NCI-H128 (cell line): Measurements from ENCODE around the gene IL22RA1.

Source experiments
- DNase-seq: peaks from one replicate; lab custom pipeline; 2025; ENCODE audit not compliant: unreplicated experiment; lab: John Stamatoyannopoulos, UW

The IL22RA1 gene, protein sequence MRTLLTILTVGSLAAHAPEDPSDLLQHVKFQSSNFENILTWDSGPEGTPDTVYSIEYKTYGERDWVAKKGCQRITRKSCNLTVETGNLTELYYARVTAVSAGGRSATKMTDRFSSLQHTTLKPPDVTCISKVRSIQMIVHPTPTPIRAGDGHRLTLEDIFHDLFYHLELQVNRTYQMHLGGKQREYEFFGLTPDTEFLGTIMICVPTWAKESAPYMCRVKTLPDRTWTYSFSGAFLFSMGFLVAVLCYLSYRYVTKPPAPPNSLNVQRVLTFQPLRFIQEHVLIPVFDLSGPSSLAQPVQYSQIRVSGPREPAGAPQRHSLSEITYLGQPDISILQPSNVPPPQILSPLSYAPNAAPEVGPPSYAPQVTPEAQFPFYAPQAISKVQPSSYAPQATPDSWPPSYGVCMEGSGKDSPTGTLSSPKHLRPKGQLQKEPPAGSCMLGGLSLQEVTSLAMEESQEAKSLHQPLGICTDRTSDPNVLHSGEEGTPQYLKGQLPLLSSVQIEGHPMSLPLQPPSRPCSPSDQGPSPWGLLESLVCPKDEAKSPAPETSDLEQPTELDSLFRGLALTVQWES

DNA sequence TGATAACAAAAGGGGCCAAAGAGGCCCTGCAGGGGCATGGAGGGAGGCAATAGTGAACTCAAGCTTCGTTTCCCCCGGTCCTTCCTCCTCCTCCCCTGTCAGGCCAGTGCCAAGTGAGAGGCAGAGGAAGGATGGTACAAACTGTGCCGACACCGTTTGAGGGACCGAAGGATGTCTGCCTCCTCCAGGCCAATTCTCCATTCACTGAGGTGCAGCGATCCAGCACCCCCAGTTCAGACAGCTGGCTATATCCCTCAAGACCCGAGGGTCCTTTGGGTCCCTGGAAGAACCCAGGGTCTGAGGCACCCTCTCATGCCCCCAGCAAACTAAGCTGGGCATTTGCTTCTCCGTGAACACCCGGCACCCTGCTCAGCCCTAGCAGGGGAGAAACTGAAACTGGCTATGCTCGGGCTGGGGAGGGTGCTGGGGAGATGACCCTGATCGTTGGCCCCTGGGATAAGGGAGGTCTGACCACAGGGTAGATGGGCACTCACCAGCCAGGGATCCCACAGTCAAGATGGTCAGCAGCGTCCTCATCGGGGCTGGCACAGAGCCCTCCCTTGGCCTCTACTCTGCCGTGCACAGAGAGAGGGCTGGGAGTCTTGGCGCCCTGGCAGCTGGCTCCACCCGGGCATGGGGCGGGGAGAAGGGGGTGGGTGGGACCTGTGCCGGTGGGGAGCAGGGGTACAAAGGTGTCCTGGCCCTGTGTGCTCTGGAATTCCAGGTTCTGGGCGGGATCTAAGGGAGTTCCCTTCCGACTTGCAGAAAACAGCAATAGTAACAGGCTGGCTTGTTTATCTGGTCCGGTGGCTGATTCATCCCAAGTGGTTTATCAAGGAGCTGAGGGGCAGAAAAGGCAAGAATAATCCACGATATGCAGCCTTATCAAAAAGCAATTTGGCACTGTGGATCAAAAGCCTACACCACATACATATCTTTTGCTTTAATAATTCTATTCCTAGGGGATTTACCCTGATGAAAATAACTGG is at the start of gene IL22RA1:
Gene IL22RA1, minus strand, starts transcription at position 595 of the 989 bp plus-strand sequence. Its CDS starts 58 bp downstream, at position 537.
- DNase-seq: no peak

DNA sequence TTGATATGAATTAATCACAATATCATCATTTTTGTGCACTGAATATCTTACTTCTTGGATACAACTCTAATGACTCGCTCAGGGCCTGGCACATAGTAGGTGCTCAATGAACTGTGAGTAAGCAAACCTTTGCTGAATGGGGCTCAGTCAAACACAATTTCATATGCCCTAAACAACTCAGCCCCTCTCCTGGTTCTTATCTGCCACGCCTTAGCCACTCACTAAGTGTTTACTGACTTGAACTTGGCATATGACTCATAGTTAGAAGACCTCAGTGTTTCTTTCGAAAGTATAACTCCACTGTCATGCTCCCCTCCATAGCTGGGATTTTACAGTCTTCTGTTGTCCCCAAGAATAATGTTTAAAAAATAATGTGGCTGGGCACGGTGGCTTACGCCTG is 48.9 kb upstream of the IL22RA1 start:
- no peak for DNase-seq

GRCh38 chr1:24190983-24191461 is 48.1 kb upstream of the IL22RA1 start:
- no peak for DNase-seq

DNA sequence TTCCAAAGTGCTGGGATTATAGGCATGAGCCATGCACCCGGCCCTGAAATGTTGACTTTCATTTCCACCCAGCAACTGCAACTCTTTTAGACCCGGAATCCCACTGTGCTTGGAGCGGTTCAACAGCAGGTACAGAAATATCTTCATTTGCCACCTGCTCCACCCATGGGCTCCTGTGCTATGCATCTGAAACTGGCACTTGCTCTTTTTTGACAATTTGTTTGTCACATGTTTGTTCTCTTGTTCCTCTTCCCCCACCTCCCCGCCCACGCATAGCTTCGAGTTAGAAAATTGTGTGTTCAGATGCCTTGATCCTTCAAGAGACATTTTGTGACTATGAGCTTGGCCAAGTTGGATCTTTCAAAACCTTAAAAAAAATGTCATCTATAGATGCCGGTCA is 46.6 kb upstream of the IL22RA1 start:
- DNase-seq: no peak

DNA sequence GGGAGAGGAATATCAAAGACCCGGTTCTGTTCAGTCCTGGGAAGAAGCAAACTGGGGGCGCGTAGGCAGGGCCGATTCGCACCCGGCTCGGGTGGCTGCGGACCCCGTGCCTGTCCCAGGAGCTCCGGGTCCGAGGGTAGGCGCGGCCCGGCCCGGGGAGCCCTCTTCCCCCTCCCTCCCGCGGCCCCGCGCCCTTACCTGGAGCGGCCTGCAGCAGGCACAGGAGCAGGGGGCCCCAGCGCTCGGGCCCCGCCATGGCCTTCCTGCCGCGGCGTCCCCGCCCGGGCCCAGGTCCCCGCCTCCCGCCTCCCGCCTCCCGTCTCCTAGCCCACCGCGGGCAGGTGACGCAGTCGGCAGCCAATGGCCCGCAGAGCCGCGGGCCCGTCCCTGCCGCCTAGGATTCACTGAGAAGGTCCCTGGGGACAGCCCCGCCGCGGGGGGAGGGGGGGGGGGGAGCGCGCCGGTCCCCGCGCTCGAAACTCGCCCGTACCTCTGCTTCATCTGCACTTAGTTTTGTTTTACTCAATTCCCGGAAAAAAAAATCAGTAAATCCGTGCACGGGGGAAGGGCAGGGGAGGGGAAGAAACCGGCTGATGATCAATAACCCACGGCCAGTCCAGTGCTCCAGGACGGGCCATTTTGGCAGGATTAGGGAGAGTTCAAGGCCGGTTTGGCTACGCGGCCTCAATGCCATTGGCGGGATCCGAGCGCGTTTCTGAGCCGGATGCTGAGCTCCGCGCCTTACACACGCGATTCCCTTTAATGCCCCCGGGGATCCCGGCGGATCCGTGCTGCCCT is 44.3 kb upstream of the IL22RA1 start, which contains the start of gene IFNLR1:
Gene IFNLR1, minus strand, starts transcription at position 297 of the 798 bp plus-strand sequence. Its CDS starts 41 bp downstream, at position 256.
- DNase-seq: peak; percentile 80

DNA sequence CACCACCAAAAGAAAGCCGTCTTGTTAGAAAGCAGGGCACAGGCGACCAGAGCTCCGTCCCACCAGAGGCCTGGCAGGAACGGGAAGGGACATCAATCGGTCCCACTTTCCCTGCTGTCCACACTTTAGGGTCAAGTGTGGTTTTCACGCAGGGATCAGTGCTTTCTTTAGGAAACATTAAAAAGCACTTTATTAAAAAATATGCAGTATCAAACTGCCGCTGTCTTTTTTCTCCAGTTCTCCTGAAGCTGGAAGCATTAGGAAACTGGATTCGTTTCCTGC is 43.7 kb upstream of the IL22RA1 start:
- no peak for DNase-seq

DNA sequence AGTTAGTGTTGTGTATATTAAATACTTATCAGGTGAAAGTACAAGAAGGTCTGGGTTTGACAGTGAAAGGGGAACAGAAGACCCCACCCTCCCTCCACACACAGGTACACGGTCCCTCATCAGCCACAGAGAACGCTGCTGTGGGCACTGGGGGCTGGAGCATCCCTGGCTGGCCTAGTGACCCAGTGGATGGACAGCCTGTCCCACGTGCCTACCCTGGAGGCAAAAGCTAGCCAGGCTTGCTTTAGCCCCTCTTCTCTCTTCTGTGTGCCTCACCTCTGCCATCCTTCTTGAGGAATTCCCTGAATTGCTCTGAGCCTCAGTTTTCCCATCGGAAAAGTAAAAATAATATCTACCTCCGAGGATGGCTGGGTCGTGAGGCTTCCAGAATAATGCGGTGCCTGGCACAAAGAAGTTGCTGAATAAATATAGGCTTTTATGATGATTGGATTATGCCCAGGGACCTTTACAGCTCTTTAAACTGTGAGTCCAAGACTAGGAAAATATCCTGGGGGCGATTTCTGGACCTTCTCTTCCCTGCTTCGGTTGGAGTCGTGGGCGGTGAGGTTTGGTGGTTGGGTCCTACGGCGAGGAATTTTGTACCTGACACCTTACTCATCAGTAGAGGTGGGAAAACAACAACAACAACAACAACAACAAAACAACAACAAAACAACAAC is 43.2 kb upstream of the IL22RA1 start:
- DNase-seq: no peak

GRCh38 chr1:24185076-24185475 is 42.1 kb upstream of the IL22RA1 start:
- DNase-seq: no peak

DNA sequence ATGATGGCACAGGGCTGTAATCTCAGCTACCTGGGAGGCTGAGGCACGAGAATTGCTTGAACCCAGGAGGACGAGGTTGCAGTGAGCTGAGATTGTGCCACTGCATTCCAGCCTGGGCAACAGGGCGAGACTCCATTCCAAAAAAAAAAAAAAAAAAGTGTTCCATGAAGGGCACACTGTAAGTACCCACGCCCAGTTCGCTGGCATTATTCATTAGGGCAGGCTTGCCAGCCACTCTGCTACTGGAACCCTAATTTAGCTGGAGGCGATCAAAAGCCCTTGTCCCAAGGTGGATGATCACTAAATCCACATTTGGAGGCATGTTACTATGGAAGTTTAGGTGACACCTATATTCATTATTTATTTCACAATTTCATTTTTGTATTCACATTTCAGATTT is 39.1 kb upstream of the IL22RA1 start:
- no peak for DNase-seq

- no peak for DNase-seq
These were observed 38.7 kb upstream of the IL22RA1 start for GRCh38 chr1:24181619-24182018.

DNA sequence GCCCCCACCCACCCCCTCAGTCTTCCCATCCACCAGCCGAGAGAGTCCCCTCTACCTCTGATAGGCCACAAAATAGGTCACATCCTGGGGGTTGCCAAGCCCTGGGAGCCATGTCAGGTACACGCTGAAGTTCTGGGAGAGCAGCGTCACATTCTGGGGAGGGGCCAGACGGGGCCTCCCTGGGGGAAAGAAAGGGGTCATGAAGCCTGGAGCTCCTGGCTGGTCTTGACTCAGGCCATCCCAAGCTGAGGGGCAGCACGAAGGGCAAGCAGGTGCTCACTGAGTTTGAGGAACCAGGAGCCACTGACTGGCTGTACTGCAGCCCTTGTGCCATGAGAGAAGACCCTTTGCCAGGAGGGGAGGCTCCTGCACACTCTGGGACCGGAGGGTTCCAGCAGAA is 37.7 kb upstream of the IL22RA1 start:
- no peak for DNase-seq

DNA sequence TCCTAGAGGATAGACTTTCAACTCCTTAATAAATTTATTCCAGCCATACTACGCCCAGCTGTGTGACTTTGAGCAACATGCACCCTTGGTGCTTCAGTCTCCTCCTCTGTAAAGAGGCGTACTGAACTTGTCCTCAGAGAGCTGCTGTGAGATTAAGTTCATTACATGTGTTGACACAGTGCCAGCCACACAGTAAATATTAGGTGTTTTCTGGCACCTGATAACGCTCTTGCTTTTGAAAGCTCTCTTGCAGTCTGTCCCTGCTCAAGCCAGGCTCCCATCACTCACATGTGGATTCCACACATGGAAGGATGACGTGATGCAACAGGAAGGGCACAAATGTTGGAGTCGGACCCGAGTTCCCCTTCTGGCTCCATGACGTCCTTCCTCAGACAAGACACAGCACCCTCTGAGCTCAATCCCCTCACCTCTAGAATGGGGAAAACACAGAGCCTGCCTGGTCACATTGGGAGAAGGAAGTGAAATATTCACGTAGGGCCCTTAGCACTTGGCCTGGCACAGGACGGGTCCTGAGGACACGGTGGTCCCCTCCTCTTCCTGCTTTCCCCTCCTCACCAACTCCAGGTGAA is 36.4 kb upstream of the IL22RA1 start:
- no peak for DNase-seq

DNA sequence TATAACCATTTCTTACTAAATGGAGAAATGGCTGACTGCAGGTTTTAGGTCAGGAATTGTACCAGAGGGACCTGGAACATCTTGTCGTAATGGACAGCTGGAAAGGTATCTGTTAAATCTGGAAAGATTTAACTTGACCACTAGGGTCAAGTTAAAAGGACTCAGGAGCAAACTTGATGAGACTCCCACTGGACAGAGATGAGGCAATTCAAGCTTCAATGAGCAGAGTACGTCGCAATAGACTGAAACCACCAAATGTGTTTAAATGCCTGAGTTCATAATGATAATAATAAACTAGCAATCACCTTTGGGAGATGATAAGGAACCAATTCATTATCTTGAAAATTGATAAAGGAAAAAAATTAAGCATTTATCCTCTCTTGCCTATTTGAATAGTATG is 35.5 kb upstream of the IL22RA1 start:
- DNase-seq: no peak

GRCh38 chr1:24177161-24177560 is 34.2 kb upstream of the IL22RA1 start:
- DNase-seq: no peak

DNA sequence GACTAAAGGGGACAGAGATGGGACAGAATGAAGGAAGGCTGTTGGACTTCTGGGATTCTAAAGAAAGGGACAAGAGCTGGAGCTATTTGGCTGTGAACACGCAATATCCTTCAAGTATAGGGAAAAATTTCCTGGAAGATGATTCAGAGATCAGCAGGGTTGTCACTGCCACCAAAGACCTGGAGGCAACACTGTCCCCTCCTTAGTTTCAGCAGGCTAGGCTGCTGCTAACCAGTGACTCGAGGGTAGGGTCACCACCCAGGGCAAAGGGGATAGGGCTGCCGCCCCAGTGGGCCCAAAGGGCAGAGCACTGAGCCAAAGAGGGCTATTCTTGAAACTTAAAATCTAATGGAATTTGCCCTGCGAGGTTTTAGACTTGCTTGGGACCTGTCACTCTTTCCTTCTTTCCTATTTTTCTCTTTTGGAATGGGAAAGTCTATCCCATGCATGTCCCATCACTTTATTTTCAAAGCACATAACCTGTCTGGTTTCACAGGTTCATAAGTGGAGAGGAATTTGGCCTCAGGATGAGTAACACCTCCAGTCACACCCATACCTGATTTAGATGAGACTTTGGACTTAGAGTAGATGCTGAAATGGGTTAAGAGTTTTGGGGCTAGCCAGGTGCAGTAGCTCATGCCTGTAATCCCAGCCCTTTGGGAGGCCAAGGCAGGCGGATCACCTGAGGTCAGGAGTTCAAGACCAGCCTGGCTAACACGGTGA is 32.3 kb upstream of the IL22RA1 start:
- DNase-seq: no peak

DNA sequence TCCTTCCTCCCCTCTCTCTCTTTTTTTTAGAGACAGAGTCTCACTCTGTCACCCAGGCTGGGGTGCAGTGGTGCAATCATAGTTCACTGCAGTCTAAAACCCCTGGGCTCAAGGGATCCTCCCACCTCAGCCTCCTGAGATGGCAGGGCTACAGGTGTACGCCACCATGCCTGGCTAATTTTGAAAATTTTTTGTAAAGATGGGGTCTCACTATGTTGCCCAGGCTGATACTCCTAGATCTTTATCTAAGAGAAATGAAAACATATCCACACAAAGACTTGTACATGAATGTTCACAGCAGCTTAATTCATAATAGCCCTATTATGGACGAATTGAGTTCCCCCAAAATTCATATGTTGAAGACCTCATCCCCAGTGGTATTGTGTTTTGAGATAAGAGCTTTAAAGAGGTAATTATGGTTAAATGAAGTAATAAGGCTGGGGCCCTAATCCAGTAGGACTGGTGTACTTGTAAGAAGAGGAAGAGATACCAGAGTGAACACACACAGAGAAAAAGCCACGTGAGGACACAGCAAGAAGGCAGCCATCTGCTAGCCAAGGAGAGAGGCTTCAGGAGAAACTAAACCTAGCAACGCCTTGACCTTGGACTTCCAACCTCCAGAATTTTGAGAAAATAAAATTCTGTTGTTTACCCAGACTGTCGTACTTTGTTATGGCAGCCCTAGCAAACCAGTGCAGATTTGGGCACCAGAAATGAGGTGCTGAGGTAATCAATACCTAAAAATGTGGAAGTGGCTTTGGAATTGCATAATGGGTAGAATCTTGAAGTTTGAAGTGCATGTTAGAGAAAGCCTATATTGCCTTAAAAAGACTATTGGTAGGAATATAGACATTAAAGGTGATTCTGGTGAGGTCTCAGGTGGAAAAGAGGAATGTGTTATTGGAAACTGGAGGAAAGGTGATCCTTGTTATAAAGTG is 31.0 kb upstream of the IL22RA1 start:
- no peak for DNase-seq

- DNase-seq: no peak
These were observed 29.7 kb upstream of the IL22RA1 start for GRCh38 chr1:24172598-24172997.

GRCh38 chr1:24169286-24169685 is 26.3 kb upstream of the IL22RA1 start:
- DNase-seq: no peak
